ENCODE results near the gene NAXD. TPM values are rescaled to one million over a fixed set of nuclear protein-coding genes. Genes with fewer than 3 reads are reported as not detected.

The NAXD gene
- total RNA-seq, 1 experiment from 2014 or later, result 27.7 TPM

DNA sequence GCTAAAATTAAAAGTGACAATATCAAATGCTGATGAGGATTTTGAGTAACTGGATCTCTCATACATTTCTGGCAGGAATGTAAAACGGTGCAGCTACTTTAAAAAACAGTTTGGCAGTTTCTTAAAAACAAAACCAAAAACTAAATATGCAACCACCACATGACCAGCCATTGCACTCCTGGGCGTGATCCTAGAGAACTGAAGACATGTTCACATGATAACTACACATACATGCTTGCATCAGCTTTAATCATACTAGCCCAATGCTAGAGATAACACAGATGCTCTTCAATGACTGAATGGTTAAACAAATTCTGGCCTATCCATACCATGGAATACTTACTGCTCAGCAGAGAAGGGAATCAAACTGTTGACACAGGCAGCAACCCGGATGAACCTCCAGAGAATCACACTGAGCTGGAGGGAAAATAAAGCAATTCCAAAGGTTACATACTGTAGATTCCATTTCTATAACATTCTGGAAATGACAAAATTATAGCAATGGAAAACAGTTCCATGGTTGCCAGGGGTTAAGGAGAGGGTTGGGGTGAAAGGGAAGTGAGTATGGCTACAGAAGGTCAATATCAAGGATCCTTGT, 25.5 kb upstream of the NAXD start:
- H3K4me3 Mint-ChIP-seq (ENCODE audit: unreplicated experiment), result no peak overlapping the region
- no peaks in the 10 kb centered on the region for H3K36me3 Mint-ChIP-seq (ENCODE audit: insufficient read depth, unreplicated experiment)
- no peaks in the 10 kb centered on the region for H3K9me3 Mint-ChIP-seq (ENCODE audit: unreplicated experiment)
- intact Hi-C loops (cut with micrococcal nuclease), result loop anchor here (10.0 kb wide), 3 partner anchors 325 to 445 kb away; partner anchors contain the start of gene ANKRD10
- no peak overlapping the region for H3K27ac Mint-ChIP-seq (ENCODE audit: low read depth, unreplicated experiment)
- BruUV-seq (replicated peaks), result no TSS peak
- ChIA-PET CTCF (interaction anchor here (1.5 to 2.1 kb wide), 2 partner anchors 128 to 229 kb away, joined by 4 to 6 read pairs; no protein-coding TSS in a partner anchor), POLR2A (interaction anchor here (0.6 to 1.7 kb wide), 5 partner anchors 28 to 325 kb away, joined by 3 to 5 read pairs (median 4); partner anchors contain the start of gene RAB20)
- TF ChIP-seq, protein P1, sequence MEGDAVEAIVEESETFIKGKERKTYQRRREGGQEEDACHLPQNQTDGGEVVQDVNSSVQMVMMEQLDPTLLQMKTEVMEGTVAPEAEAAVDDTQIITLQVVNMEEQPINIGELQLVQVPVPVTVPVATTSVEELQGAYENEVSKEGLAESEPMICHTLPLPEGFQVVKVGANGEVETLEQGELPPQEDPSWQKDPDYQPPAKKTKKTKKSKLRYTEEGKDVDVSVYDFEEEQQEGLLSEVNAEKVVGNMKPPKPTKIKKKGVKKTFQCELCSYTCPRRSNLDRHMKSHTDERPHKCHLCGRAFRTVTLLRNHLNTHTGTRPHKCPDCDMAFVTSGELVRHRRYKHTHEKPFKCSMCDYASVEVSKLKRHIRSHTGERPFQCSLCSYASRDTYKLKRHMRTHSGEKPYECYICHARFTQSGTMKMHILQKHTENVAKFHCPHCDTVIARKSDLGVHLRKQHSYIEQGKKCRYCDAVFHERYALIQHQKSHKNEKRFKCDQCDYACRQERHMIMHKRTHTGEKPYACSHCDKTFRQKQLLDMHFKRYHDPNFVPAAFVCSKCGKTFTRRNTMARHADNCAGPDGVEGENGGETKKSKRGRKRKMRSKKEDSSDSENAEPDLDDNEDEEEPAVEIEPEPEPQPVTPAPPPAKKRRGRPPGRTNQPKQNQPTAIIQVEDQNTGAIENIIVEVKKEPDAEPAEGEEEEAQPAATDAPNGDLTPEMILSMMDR (IDR thresholded peaks at IDR 0.05; ENCODE audit: unreplicated experiment), result no peak
- H3K27me3 Mint-ChIP-seq (ENCODE audit: insufficient read depth, unreplicated experiment), result no peaks in the 10 kb centered on the region
- no peak for DNase-seq (ENCODE audit: unreplicated experiment)
- peaks cover 10% of the 10 kb centered on the region for H3K4me1 Mint-ChIP-seq (ENCODE audit: insufficient read depth, unreplicated experiment)

DNA sequence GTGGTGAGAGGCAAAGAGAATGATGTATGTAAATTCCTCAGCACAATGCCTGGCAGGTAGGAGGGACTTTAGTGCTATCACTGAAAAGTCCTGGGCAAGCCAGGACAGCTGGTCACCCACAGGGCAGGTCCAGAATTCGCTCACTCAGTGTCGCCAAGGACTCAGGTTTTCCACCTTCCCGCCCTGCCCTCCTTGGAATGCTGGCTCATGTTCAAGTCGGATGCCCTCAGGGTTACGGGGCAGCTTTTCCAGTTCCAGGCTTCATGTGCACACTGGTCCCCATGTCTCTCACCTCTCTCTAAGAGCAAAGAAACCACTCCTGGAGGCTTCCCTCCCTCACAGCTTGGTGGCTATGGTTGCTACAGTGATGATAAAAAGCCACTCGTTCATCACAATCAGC, 24.8 kb upstream of the NAXD start:
- peaks cover 10% of the 10 kb centered on the region for H3K4me1 Mint-ChIP-seq (ENCODE audit: insufficient read depth, unreplicated experiment)
- H3K27me3 Mint-ChIP-seq (ENCODE audit: insufficient read depth, unreplicated experiment), result no peaks in the 10 kb centered on the region
- ChIA-PET CTCF (interaction anchor here (0.6 to 2.1 kb wide), 4 partner anchors 20 to 286 kb away, joined by 3 to 6 read pairs (median 4); no protein-coding TSS in a partner anchor), POLR2A (interaction anchor here (0.6 to 1.7 kb wide), 4 partner anchors 29 to 125 kb away, joined by 3 to 5 read pairs (median 4); partner anchors contain the start of gene RAB20)
- no peaks in the 10 kb centered on the region for H3K9me3 Mint-ChIP-seq (ENCODE audit: unreplicated experiment)
- no TSS peak for BruUV-seq (replicated peaks)
- peak; percentile 32 for DNase-seq (ENCODE audit: unreplicated experiment)
- no peaks in the 10 kb centered on the region for H3K36me3 Mint-ChIP-seq (ENCODE audit: insufficient read depth, unreplicated experiment)
- intact Hi-C loops (cut with micrococcal nuclease), result loop anchor here (10.0 kb wide), 3 partner anchors 324 to 444 kb away; partner anchors contain the start of gene ANKRD10
- no peak overlapping the region for H3K4me3 Mint-ChIP-seq (ENCODE audit: unreplicated experiment)
- no peak overlapping the region for H3K27ac Mint-ChIP-seq (ENCODE audit: low read depth, unreplicated experiment)
- TF ChIP-seq, protein P1 (IDR thresholded peaks at IDR 0.05; ENCODE audit: unreplicated experiment), result no peak

- CTCF ChIA-PET, result interaction anchor here (1.3 to 1.8 kb wide), 3 partner anchors 46 to 371 kb away, joined by 4 to 12 read pairs (median 6); no protein-coding TSS in a partner anchor
- intact Hi-C loops (cut with micrococcal nuclease), result loop anchor here (1.0 to 10.0 kb wide), 5 partner anchors 136 to 442 kb away; partner anchors contain the start of gene ANKRD10
- Mint-ChIP-seq H3K27ac (ENCODE audit: low read depth, unreplicated experiment) (no peak overlapping the region), H3K36me3 (ENCODE audit: insufficient read depth, unreplicated experiment) (no peaks in the 10 kb centered on the region), H3K9me3 (ENCODE audit: unreplicated experiment) (no peaks in the 10 kb centered on the region), H3K27me3 (ENCODE audit: insufficient read depth, unreplicated experiment) (no peaks in the 10 kb centered on the region), H3K4me3 (ENCODE audit: unreplicated experiment) (no peak overlapping the region), H3K4me1 (ENCODE audit: insufficient read depth, unreplicated experiment) (peaks cover 10% of the 10 kb centered on the region)
- TF ChIP-seq, protein P1 (IDR thresholded peaks at IDR 0.05; ENCODE audit: unreplicated experiment), result no peak
- no TSS peak for BruUV-seq (replicated peaks)
- DNase-seq (ENCODE audit: unreplicated experiment), result no peak
- POLR2A ChIA-PET, result no interaction called here
Observed at GRCh38 chr13:110592665-110593064, 22.7 kb upstream of the NAXD start.

GRCh38 chr13:110593430-110594130, 21.8 kb upstream of the NAXD start:
- Mint-ChIP-seq H3K9me3 (ENCODE audit: unreplicated experiment) (no peaks in the 10 kb centered on the region), H3K27ac (ENCODE audit: low read depth, unreplicated experiment) (no peak overlapping the region), H3K4me1 (ENCODE audit: insufficient read depth, unreplicated experiment) (peaks cover 10% of the 10 kb centered on the region), H3K27me3 (ENCODE audit: insufficient read depth, unreplicated experiment) (no peaks in the 10 kb centered on the region), H3K36me3 (ENCODE audit: insufficient read depth, unreplicated experiment) (no peaks in the 10 kb centered on the region), H3K4me3 (ENCODE audit: unreplicated experiment) (no peak overlapping the region)
- ChIA-PET CTCF (interaction anchor here (0.5 to 1.8 kb wide), 29 partner anchors 10 to 942 kb away, joined by 3 to 12 read pairs (median 4); no protein-coding TSS in a partner anchor), POLR2A (interaction anchor here (0.6 to 1.0 kb wide), 8 partner anchors 9 to 1718 kb away, joined by 3 to 5 read pairs (median 3); no protein-coding TSS in a partner anchor)
- intact Hi-C loops (cut with micrococcal nuclease), result loop anchor here (1.0 to 10.0 kb wide), 5 partner anchors 137 to 441 kb away; partner anchors contain the start of gene ANKRD10
- TF ChIP-seq, protein P1 (IDR thresholded peaks at IDR 0.05; ENCODE audit: unreplicated experiment), result peak; percentile 55
- no TSS peak for BruUV-seq (replicated peaks)
- DNase-seq (ENCODE audit: unreplicated experiment), result peak; percentile 64

Measured in MCF 10A (cell line).